Heart left ventricle (tissue), 13 donors: ENCODE results near the gene SEMA4A.

Source experiments
- CTCF ChIP-seq, 12 donors: fragments of 200-600 bp; sonication (generic) in 4 of 12; IDR thresholded peaks; one replicate each; pipeline versions ENCODE4 v1.5.0 to v1.8.0; 2018 to 2022; ENCODE audit warnings: antibody characterized with exemption in 12 of 12, mild to moderate bottlenecking in 5 of 12
- POLR2A ChIP-seq, 2 donors: fragments of 450-650 bp; IDR thresholded peaks; one replicate each; pipeline ENCODE4 v1.6.1; 2017; ENCODE audit warnings: antibody characterized with exemption in 2 of 2, mild to moderate bottlenecking in 2 of 2, moderate library complexity in 2 of 2
- donor health status: ischemic (EF 13 %, LVEDD 7.1; RV severe dilation, severe dysfunction).
- donor health status: DM: no; HTN: yes; CAD: no.
- donor health status: DM: no; HTN: no; CAD: no.
- donor health status: ischemic (EF 25% LVEDD 6.9; RV normal size, moderate dysfunction).
- donor health status: ischemic (EF 25% LVEDD 5.7; RV mildly dilated, moderate dysfunction).
- donor health status: ischemic (EF 35%, LVEDD 5.7; RV mildly dilated, moderate dysfunction).
- donor health status: nonischemic (EF 11% LVEDD 7.7; RV severe dilation, severe dysfunction).
- donor health status: DM: yes; HTN: yes; CAD: no.
- donor health status: PGD.
- donor health status: ischemic (EF 29% LVEDD 5.4; RV normal size, mild dysfunction).
- donor health status: nonischemic (EF 23%, LVEDD 6.1; RV moderate dilation, normal function).

GRCh38 chr1:156136970-156137483 is 16.4 kb upstream of the SEMA4A start:
- TF ChIP-seq CTCF (IDR thresholded peaks at IDR 0.05), result peak in 1 of 12 donors; percentile 6
- no peak for TF ChIP-seq POLR2A (IDR thresholded peaks at IDR 0.05)
